NCI-H2029 treated with DMSO at 0.1 percent for 48 hours (cell line): ENCODE results near the gene ZFP28.

ENCODE experiments used
- DNase-seq: peaks from one replicate; lab custom pipeline; 2025; lab: John Stamatoyannopoulos, UW

Gene ZFP28

GRCh38 chr19:56596676-56597075 lies 57.9 kb downstream of the ZFP28 start:
- DNase-seq = no peak

- no peak for DNase-seq
These were observed 58.9 kb downstream of the ZFP28 start for GRCh38 chr19:56597696-56598095.

GRCh38 chr19:56601375-56601774 lies 62.6 kb downstream of the ZFP28 start:
- DNase-seq = no peak

- DNase-seq = no peak
These were observed 65.1 kb downstream of the ZFP28 start for GRCh38 chr19:56603829-56604228.
